ENCODE data around the gene HDLBP.

DNA sequence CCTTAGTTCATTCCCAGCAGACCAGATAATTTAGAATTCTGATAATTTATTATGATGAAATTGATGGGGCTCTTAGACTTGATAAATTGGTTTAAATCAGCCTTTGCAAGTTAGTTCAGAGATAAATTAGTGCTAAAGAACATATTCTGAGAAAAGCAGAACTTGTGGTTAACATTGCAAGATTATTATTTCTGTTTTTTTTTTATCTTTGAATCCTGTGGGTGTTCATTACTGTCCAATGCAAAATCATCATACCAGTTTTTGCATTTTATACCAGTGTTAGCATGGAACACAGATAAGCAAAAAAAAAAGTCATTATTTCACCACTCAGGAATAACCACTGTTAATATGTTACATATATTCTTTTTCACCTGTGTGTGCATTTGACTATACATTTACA is 9.3 kb upstream of the HDLBP start:
- no peak for TF ChIP-seq CTCF (IDR thresholded peaks at IDR 0.05; ENCODE audit: insufficient read depth, low read length)
- TF ChIP-seq, protein P1, sequence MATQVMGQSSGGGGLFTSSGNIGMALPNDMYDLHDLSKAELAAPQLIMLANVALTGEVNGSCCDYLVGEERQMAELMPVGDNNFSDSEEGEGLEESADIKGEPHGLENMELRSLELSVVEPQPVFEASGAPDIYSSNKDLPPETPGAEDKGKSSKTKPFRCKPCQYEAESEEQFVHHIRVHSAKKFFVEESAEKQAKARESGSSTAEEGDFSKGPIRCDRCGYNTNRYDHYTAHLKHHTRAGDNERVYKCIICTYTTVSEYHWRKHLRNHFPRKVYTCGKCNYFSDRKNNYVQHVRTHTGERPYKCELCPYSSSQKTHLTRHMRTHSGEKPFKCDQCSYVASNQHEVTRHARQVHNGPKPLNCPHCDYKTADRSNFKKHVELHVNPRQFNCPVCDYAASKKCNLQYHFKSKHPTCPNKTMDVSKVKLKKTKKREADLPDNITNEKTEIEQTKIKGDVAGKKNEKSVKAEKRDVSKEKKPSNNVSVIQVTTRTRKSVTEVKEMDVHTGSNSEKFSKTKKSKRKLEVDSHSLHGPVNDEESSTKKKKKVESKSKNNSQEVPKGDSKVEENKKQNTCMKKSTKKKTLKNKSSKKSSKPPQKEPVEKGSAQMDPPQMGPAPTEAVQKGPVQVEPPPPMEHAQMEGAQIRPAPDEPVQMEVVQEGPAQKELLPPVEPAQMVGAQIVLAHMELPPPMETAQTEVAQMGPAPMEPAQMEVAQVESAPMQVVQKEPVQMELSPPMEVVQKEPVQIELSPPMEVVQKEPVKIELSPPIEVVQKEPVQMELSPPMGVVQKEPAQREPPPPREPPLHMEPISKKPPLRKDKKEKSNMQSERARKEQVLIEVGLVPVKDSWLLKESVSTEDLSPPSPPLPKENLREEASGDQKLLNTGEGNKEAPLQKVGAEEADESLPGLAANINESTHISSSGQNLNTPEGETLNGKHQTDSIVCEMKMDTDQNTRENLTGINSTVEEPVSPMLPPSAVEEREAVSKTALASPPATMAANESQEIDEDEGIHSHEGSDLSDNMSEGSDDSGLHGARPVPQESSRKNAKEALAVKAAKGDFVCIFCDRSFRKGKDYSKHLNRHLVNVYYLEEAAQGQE (IDR thresholded peaks at IDR 0.05; ENCODE audit: insufficient replicate concordance, low read depth) = no peak
- TF ChIP-seq SPI1 (IDR thresholded peaks at IDR 0.05; ENCODE audit: borderline replicate concordance, low read depth) = no peak

All from HL-60 (cell line).